SJSA1 (cell line): Measurements from ENCODE around the gene RSL24D1. TPM values are rescaled to one million over a fixed set of nuclear protein-coding genes. Genes with fewer than 3 reads are reported as not detected.

ENCODE experiments used
- DNase-seq, 2 experiments: peaks; one replicate each; pipeline ENCODE4 v3.0.0-alpha.2; 2015 to 2020; ENCODE audit warnings: low spot score in 2 of 2, low read depth in 1 of 2
- H3K27ac ChIP-seq: fragments of 250-450 bp; sonication (Bioruptor Pico); 2 replicates; pipeline ENCODE4 v1.5.1; 2020; ENCODE audit warnings: mild to moderate bottlenecking, moderate library complexity
- H3K27me3 ChIP-seq: fragments of 250-450 bp; sonication (Bioruptor Pico); replicated peaks from 2 replicates; pipeline ENCODE4 v1.5.1; 2020; ENCODE audit warnings: mild to moderate bottlenecking, moderate library complexity
- H3K36me3 ChIP-seq: fragments of 250-450 bp; sonication (Bioruptor Pico); 2 replicates; pipeline ENCODE4 v1.5.1; 2020; ENCODE audit warnings: mild to moderate bottlenecking
- H3K4me1 ChIP-seq: fragments of 250-450 bp; sonication (Bioruptor Pico); replicated peaks from 2 replicates; pipeline ENCODE4 v1.6.1; 2021; ENCODE audit warnings: mild to moderate bottlenecking
- H3K4me3 ChIP-seq: fragments of 250-450 bp; sonication (Bioruptor Pico); 2 replicates; pipeline ENCODE4 v1.5.1; 2020; ENCODE audit warnings: mild to moderate bottlenecking
- H3K9me3 ChIP-seq: fragments of 250-450 bp; sonication (Bioruptor Pico); replicated peaks from 2 replicates; pipeline ENCODE4 v1.5.1; 2020; ENCODE audit warnings: mild to moderate bottlenecking
- total RNA-seq: library from RNA; depleted of rRNA; stranded (reverse); fragments of >200 nt; shearing (Covaris generic); gene quantifications from 2 replicates; pipeline ENCODE4 v1.2.3, GENCODE V29; 2014; rRNA removed

RSL24D1 gene
- 86.4 and 103 TPM in 2 replicates for total RNA-seq

DNA sequence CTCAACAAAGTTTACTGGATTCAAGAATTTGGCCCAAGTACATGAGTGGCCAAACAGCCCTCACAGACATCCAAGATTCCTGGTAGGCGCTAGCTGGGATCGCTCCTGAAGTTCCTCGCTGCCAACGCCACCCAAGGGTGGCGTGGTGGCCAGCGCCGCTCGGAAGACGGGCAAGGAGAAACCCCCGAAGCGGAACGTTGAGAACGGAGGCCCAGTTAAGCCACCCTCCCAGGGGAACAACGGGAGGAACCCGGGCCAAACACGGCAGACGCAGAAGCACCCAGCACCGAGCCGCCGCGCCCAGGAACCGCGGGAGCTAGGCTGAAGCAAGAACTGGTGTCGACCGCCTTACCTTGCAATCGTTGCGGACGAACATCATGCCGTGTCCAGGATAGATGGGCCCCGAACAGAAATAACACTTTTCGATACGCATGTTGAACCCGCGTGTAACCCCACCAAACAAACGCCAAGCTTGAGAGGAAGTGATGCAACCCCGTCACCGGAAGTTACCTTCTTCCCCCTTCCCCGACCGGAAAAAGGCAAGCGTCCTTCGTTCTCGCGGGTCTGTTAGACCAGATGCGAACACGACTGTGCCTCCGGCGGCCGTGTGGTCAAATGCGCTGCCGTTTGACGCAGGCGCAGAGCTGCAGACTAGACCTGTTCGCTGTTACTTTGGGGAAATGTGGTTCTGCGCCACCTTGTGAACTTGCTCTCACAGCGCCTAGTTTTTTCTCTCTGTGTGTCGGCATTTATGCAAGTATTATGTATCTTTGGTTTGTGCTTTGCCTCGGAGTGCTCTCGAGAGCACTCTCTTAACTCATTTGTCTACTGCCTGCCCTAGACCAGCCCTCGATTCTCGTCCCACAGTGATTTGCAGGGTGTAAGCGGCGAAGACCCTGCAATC lies at the start of gene RSL24D1:
Gene RSL24D1, minus strand, starts transcription at position 484 of the 904 bp plus-strand sequence. Its CDS starts 51 bp downstream, at position 433.
- Histone ChIP-seq H3K27me3 (no peaks in the 10 kb centered on the region), H3K4me1 (peaks cover 8% of the 10 kb centered on the region; the same call in 1 of the 2 replicates), H3K27ac (peak within 1 kb of the TSS; percentile 74), H3K9me3 (no peaks in the 10 kb centered on the region), H3K4me3 (peak within 1 kb of the TSS; percentile 67), H3K36me3 (peaks cover 21% of the 10 kb centered on the region)
- DNase-seq, result peak; percentile 95 to 97

GRCh38 chr15:55245059-55245458 lies 48.3 kb upstream of the RSL24D1 start:
- no peak for DNase-seq
- H3K4me1 ChIP-seq, result no peaks in the 10 kb centered on the region
- no peaks in the 10 kb centered on the region for H3K9me3 ChIP-seq
- H3K4me3 ChIP-seq, result no peak overlapping the region
- no peak overlapping the region for H3K27ac ChIP-seq
- H3K27me3 ChIP-seq, result no peaks in the 10 kb centered on the region
- H3K36me3 ChIP-seq, result no peaks in the 10 kb centered on the region

DNA sequence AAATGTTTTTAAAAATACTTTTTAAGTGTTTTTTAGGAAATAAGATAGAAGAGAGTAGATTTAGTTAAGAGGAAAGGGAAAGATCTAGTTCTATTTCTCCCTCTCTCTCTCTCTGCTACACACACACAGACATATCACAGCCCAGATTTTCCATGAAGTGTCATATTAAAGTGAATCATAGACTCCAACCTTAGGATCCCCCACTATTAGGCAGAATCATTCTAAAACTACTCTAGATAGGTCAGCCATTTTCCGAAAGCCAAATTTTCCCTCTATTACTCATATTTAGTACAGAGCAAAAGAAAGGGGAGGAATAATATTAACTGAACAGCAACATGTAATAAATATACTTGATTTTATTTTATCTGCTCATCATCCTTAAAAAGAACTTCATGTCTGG lies 45.1 kb upstream of the RSL24D1 start:
- Histone ChIP-seq H3K4me1 (no peaks in the 10 kb centered on the region), H3K36me3 (no peaks in the 10 kb centered on the region), H3K27ac (no peak overlapping the region), H3K4me3 (no peak overlapping the region), H3K27me3 (no peaks in the 10 kb centered on the region), H3K9me3 (no peaks in the 10 kb centered on the region)
- DNase-seq, result no peak

- Histone ChIP-seq H3K9me3 (no peaks in the 10 kb centered on the region), H3K4me1 (no peaks in the 10 kb centered on the region), H3K27me3 (no peaks in the 10 kb centered on the region), H3K36me3 (no peaks in the 10 kb centered on the region), H3K4me3 (no peak overlapping the region), H3K27ac (no peak overlapping the region)
- no peak for DNase-seq
These were observed 44.4 kb upstream of the RSL24D1 start for GRCh38 chr15:55241186-55241585.

DNA sequence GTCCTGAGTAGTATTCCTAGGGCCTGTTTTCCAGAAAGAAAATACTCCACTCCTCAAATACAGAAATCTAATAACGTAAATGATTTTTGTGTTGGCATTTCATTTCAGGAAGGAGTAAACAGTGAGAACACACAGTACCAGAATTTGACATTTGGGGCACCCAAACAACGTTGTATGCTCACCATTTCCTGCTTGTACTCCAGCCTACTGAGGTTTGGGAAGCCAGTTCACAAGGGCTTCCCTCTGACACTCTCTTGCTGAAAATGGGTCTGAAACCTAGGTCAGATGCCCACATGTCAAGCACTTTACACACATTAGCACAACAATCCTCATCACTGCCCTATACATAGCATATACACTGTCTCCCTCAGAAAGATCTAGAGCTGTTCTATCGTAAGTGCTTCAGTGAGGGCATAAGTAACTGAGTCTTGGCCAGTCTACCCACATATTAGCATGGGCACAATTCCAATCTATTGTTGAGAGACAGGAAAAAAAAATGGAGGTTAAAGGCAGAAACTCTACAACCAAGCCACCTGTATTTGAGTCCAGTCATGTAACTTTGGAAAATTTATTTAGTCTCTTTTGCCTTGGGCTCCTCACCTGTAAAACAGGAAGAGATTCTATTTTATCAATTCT lies 43.5 kb upstream of the RSL24D1 start:
- Histone ChIP-seq H3K27ac (no peak overlapping the region), H3K36me3 (no peaks in the 10 kb centered on the region), H3K4me1 (no peaks in the 10 kb centered on the region), H3K27me3 (no peaks in the 10 kb centered on the region), H3K4me3 (no peak overlapping the region), H3K9me3 (no peaks in the 10 kb centered on the region)
- no peak for DNase-seq

DNA sequence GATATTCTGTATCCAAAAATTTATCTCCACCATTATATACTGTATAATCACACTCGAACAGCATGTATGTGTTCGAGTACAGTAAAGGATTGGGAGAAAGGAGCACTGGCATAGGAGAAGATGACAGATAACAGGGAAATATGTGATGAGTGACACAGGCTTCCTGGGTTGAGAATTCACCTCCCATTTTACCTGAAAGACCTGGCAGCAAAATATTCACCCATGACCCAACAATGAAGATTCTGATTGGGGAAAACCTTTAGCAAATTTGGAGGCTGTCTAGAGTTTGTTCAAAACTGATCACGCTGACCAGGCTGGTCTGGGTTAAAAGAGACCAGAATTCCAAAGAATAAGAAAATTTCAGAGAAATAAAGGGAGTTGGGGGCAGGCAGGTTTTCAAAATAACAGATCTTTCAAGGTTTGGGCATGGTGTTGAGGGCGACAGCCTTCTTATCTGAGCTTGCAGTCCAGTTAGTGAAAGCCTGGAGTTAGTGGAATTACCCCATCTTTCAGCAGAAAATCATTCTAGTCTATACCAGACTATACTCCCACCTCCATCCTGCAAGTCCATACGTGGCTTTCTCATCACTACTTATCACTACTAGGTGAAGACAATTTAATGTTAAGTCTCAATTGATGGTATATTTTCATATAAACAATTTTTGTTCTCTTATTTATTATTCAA lies 42.8 kb upstream of the RSL24D1 start:
- Histone ChIP-seq H3K27ac (no peak overlapping the region), H3K4me3 (no peak overlapping the region), H3K4me1 (no peaks in the 10 kb centered on the region), H3K36me3 (peaks cover 2% of the 10 kb centered on the region; the same call in 1 of the 2 replicates), H3K9me3 (no peaks in the 10 kb centered on the region), H3K27me3 (no peaks in the 10 kb centered on the region)
- DNase-seq, result no peak

DNA sequence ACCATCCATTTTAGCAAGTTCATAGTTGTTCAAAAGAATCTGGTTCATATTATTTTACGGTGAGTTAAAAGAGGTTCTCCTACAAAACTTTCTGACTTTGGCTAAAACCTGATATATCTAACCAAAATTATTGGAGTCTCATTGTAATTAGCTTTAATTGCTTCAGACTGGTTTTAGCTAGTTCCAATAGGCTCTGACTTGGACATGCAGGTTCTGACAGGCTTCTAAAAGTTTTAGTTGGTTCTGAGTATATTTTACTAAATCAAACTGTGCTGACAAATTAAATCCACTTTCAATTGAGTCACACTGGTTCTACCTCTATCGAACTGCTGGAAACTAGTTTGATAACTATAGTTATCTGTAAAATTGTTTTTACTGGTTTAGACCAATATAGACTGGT lies 42.1 kb upstream of the RSL24D1 start:
- H3K9me3 ChIP-seq, result no peaks in the 10 kb centered on the region
- peaks cover 4% of the 10 kb centered on the region; the same call in 1 of the 2 replicates for H3K36me3 ChIP-seq
- H3K4me3 ChIP-seq, result no peak overlapping the region
- no peaks in the 10 kb centered on the region for H3K4me1 ChIP-seq
- no peaks in the 10 kb centered on the region for H3K27me3 ChIP-seq
- H3K27ac ChIP-seq, result no peak overlapping the region
- no peak for DNase-seq

- Histone ChIP-seq H3K4me3 (no peak overlapping the region), H3K9me3 (no peaks in the 10 kb centered on the region), H3K27ac (no peak overlapping the region), H3K27me3 (no peaks in the 10 kb centered on the region), H3K36me3 (peaks cover 4% of the 10 kb centered on the region; the same call in 1 of the 2 replicates), H3K4me1 (no peaks in the 10 kb centered on the region)
- DNase-seq, result no peak
These were observed 40.7 kb upstream of the RSL24D1 start for GRCh38 chr15:55237219-55238130.

GRCh38 chr15:55235546-55236036 lies 38.9 kb upstream of the RSL24D1 start:
- Histone ChIP-seq H3K27me3 (no peaks in the 10 kb centered on the region), H3K4me1 (no peaks in the 10 kb centered on the region), H3K36me3 (peaks cover 4% of the 10 kb centered on the region; the same call in 1 of the 2 replicates), H3K9me3 (no peaks in the 10 kb centered on the region), H3K4me3 (no peak overlapping the region), H3K27ac (no peak overlapping the region)
- DNase-seq, result no peak

GRCh38 chr15:55234800-55235104 lies 38.0 kb upstream of the RSL24D1 start:
- no peaks in the 10 kb centered on the region for H3K9me3 ChIP-seq
- H3K36me3 ChIP-seq, result peaks cover 4% of the 10 kb centered on the region; the same call in 1 of the 2 replicates
- no peaks in the 10 kb centered on the region for H3K4me1 ChIP-seq
- no peak overlapping the region for H3K4me3 ChIP-seq
- no peak overlapping the region for H3K27ac ChIP-seq
- DNase-seq, result no peak
- no peaks in the 10 kb centered on the region for H3K27me3 ChIP-seq

GRCh38 chr15:55234104-55234799 lies 37.5 kb upstream of the RSL24D1 start:
- H3K4me3 ChIP-seq, result no peak overlapping the region
- no peak overlapping the region for H3K27ac ChIP-seq
- no peaks in the 10 kb centered on the region for H3K27me3 ChIP-seq
- no peak for DNase-seq
- no peaks in the 10 kb centered on the region for H3K4me1 ChIP-seq
- no peaks in the 10 kb centered on the region for H3K9me3 ChIP-seq
- peaks cover 4% of the 10 kb centered on the region; the same call in 1 of the 2 replicates for H3K36me3 ChIP-seq

- no peak for DNase-seq
- no peak overlapping the region for H3K27ac ChIP-seq
- peaks cover 4% of the 10 kb centered on the region; the same call in 1 of the 2 replicates for H3K36me3 ChIP-seq
- no peaks in the 10 kb centered on the region for H3K9me3 ChIP-seq
- no peaks in the 10 kb centered on the region for H3K4me1 ChIP-seq
- H3K27me3 ChIP-seq, result no peaks in the 10 kb centered on the region
- H3K4me3 ChIP-seq, result no peak overlapping the region
These were observed 34.7 kb upstream of the RSL24D1 start for GRCh38 chr15:55231455-55231854.
